ENCODE data around the gene MADD. TPM values are rescaled to one million over a fixed set of nuclear protein-coding genes. Genes with fewer than 3 reads are reported as not detected.

The MADD gene
- total and polyA plus RNA-seq, 2 experiments from 2014 or later = 13.4 to 43.8 TPM

- no peak for TF ChIP-seq ZNF462 (CRISPR knock-in tag; IDR thresholded peaks at IDR 0.05)
These were observed 12.2 kb upstream of the MADD start, which contains the start of gene NR1H3 (continued) for GRCh38 chr11:47257517-47258316.

GRCh38 chr11:47258317-47258902, 11.5 kb upstream of the MADD start:
- Histone ChIP-seq H3K36me3 (ENCODE audit: insufficient read depth) (no peaks in the 10 kb centered on the region), H3K4me3 (peak overlapping the region; percentile 59), H3K9me2 (ENCODE audit: insufficient read depth) (no peaks in the 10 kb centered on the region), H3K27ac (ENCODE audit: low read depth) (peak overlapping the region; percentile 96), H4K20me1 (replicated peaks; ENCODE audit: insufficient read depth) (no peaks in the 10 kb centered on the region), H3K79me2 (replicated peaks; ENCODE audit: insufficient read depth) (no peaks in the 10 kb centered on the region), H3K4me2 (peak overlapping the region; percentile 88), H2AFZ (0 out of 2 replicates have a peak overlapping the region, but pooled peaks have one; percentile 14), H3F3A (replicated peaks; ENCODE audit: low read depth) (peaks cover 13% of the 10 kb centered on the region), H3K4me1 (ENCODE audit: insufficient read depth) (peaks cover 33% of the 10 kb centered on the region), H3K27me3 (ENCODE audit: insufficient read depth) (no peaks in the 10 kb centered on the region)
- Mint-ChIP-seq H3K36me3 (ENCODE audit: low read depth) (no peaks in the 10 kb centered on the region), H3K4me3 (peak overlapping the region; percentile 64), H3K9me3 (no peaks in the 10 kb centered on the region), H3K27ac (peak overlapping the region; percentile 87), H3K4me1 (peaks cover 33% of the 10 kb centered on the region), H3K27me3 (ENCODE audit: insufficient read depth, low read depth, poor library complexity) (peaks cover 2% of the 10 kb centered on the region)
- DNase-seq (ENCODE audit: low spot score) = no peak
- ATAC-seq = no peak
- TF ChIP-seq CTCF (conservative IDR thresholded peaks at IDR 0.05; ENCODE audit: low read depth in 2 of 2) = no peak
- TF ChIP-seq ZNF331 (CRISPR knock-in tag; IDR thresholded peaks at IDR 0.05; ENCODE audit: low read depth) = no peak
- TF ChIP-seq EZH2 (IDR thresholded peaks at IDR 0.05; ENCODE audit: low read depth, unreplicated experiment) = no peak
- no peak for TF ChIP-seq CREB1 (CRISPR knock-in tag; IDR thresholded peaks at IDR 0.05; ENCODE audit: low read depth)
- TF ChIP-seq ZNF114 (CRISPR knock-in tag; IDR thresholded peaks at IDR 0.05) = no peak
- no peak for TF ChIP-seq POLR2AphosphoS5 (IDR thresholded peaks at IDR 0.05; ENCODE audit: low read depth)

Data from GM23338 (cell line).